Keratinocyte (primary cell): ENCODE data around the gene STN1. TPM values are rescaled to one million over a fixed set of nuclear protein-coding genes. Genes with fewer than 3 reads are reported as not detected.

ENCODE experiments used
- DNase-seq: peaks from one replicate; pipeline ENCODE4 v3.0.0-alpha.2; 2011; ENCODE audit warnings: low read depth, missing footprints, low spot score
- FAIRE-seq: peaks from 2 replicates; lab custom pipeline; 2011; peaks lifted over from hg19 to GRCh38; lab: Jason Lieb, UNC
- H2AFZ ChIP-seq: 2 replicates; pipeline ENCODE4 v1.6.0; 2012; ENCODE audit warnings: low read length, control low read depth, inconsistent platforms; ENCODE audit not compliant: control insufficient read depth
- H3K27ac ChIP-seq: 2 replicates; pipeline ENCODE4 v1.5.1; 2011; ENCODE audit warnings: low read length; ENCODE audit not compliant: control insufficient read depth, insufficient read depth
- H3K27me3 ChIP-seq: 3 replicates; pipeline ENCODE4 v1.6.0; 2011; ENCODE audit warnings: low read length; ENCODE audit not compliant: control insufficient read depth, insufficient read depth; ENCODE audit errors: extremely low read depth
- H3K36me3 ChIP-seq, 2 experiments: 2 replicates in 1 of 2; 3 replicates in 1 of 2; pipeline ENCODE4 v1.5.1; 2011; ENCODE audit warnings: low read length in 2 of 2, mild to moderate bottlenecking in 1 of 2; ENCODE audit not compliant: control insufficient read depth in 2 of 2, insufficient read depth in 2 of 2; ENCODE audit errors: extremely low read depth in 1 of 2
- H3K4me1 ChIP-seq: 3 replicates; pipeline ENCODE4 v1.5.1; 2011; ENCODE audit warnings: low read length; ENCODE audit not compliant: control insufficient read depth, insufficient read depth; ENCODE audit errors: extremely low read depth
- H3K4me2 ChIP-seq: 3 replicates; pipeline ENCODE4 v1.6.0; 2011; ENCODE audit warnings: low read depth, low read length; ENCODE audit not compliant: control insufficient read depth, insufficient read depth; ENCODE audit errors: extremely low read depth
- H3K4me3 ChIP-seq, 3 experiments: fragments of 200-600 bp in 1 of 3; sonication (generic) in 1 of 3; 2 replicates in 2 of 3; 3 replicates in 1 of 3; pipeline ENCODE4 v1.5.1; 2011 to 2016; ENCODE audit warnings: low read length in 3 of 3, mild to moderate bottlenecking in 3 of 3, control low read depth in 2 of 3, inconsistent platforms in 1 of 3, low read depth in 1 of 3, mixed read lengths in 1 of 3, mixed run types in 1 of 3, moderate library complexity in 1 of 3; ENCODE audit not compliant: control insufficient read depth in 2 of 3, insufficient read depth in 2 of 3; ENCODE audit errors: extremely low read depth in 1 of 3
- H3K79me2 ChIP-seq: 2 replicates; pipeline ENCODE4 v1.6.0; 2012; ENCODE audit warnings: low read length; ENCODE audit not compliant: control insufficient read depth, insufficient read depth
- H3K9ac ChIP-seq: 3 replicates; pipeline ENCODE4 v1.6.0; 2011; ENCODE audit warnings: low read length; ENCODE audit not compliant: control insufficient read depth, insufficient read depth; ENCODE audit errors: extremely low read depth
- H3K9me1 ChIP-seq: 3 replicates; pipeline ENCODE4 v1.6.0; 2011; ENCODE audit warnings: low read length; ENCODE audit not compliant: control insufficient read depth, insufficient read depth; ENCODE audit errors: extremely low read depth
- H3K9me3 ChIP-seq: 2 replicates; pipeline ENCODE4 v1.5.1; 2012; ENCODE audit warnings: low read depth, low read length; ENCODE audit not compliant: control insufficient read depth
- H4K20me1 ChIP-seq: 3 replicates; pipeline ENCODE4 v1.6.0; 2011; ENCODE audit warnings: low read length; ENCODE audit not compliant: control insufficient read depth, insufficient read depth; ENCODE audit errors: extremely low read depth
- CTCF ChIP-seq, 3 experiments: IDR thresholded peaks in 1 of 3; conservative IDR thresholded peaks in 1 of 3; optimal IDR thresholded peaks in 1 of 3; 2 replicates in 2 of 3; 3 replicates in 1 of 3; pipeline versions ENCODE3 to v1.5.1; 2011; ENCODE audit warnings: low read length in 3 of 3, mild to moderate bottlenecking in 3 of 3, moderate library complexity in 2 of 3, control low read depth in 1 of 3, inconsistent platforms in 1 of 3; ENCODE audit not compliant: insufficient read depth in 2 of 3; ENCODE audit errors: extremely low read depth in 1 of 3
- EZH2 ChIP-seq: IDR thresholded peaks from one replicate; pipeline ENCODE4 v1.6.1; 2012; ENCODE audit warnings: inconsistent platforms, mild to moderate bottlenecking, low read length, moderate library complexity
- dilution Hi-C: fragments of 300-500 bp; cut with MboI; formaldehyde crosslinking; loops from one replicate; pipeline ENCODE4 v1.7.0; 2020; ENCODE audit warnings: low sequenced_read_pairs; ENCODE audit not compliant: extremely low pct_ligation_motif_present
- polyA plus RNA-seq, 5 experiments: library from polyadenylated mRNA; depleted of rRNA in 3 of 5; stranded (reverse) in 3 of 5; stranded (forward) in 1 of 5; unstranded in 1 of 5; fragments of >200 nt; gene quantifications; 1 replicate in 1 of 5; 2 replicates in 3 of 5; 3 replicates in 1 of 5; pipeline versions ENCODE4 v1.2.1 to v1.2.3, GENCODE V29; 2011 to 2012; ENCODE audit warnings: missing spikeins in 2 of 5, low read depth in 1 of 5, low replicate concordance in 1 of 5

Gene STN1
- polyA plus RNA-seq, 1 donor (not counting 4 experiments of a cell fraction or from before 2014, with no cell fraction given): 29.0 TPM

DNA sequence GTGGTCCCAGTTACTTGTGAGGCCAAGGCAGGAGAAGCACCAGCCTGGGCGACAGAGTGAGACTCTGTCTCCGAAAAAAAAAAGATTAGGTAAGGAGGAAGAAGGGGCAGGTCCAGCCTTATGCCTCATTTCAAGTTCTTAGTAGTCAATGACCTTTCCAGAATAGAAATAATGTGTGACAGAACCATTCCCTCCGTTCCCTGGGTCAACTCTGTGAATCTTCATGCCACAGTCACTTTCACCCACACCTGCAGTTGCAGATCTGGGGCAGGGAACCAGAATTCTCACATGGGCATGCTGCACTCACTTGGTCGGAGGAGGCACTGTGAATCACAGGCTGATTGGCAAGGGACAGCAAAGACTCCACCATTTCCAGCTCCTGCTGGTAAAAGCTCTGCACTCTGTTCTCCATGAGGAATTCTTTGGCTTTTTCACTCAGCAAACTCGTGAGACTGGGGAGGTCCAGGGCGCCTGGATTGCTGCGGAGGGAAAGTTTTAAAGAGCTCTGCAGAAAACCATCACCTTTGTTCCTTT is 20.7 kb downstream of the STN1 start:
- H3K79me2 ChIP-seq: no peaks in the 10 kb centered on the region
- H3K27me3 ChIP-seq: no peaks in the 10 kb centered on the region
- FAIRE-seq (no peak), DNase-seq (no peak)
- peaks cover 42% of the 10 kb centered on the region for H3K4me1 ChIP-seq
- no peaks in the 10 kb centered on the region for H4K20me1 ChIP-seq
- H3K27ac ChIP-seq: no peak overlapping the region
- no peaks in the 10 kb centered on the region for H3K9me3 ChIP-seq
- H3K9ac ChIP-seq: no peak overlapping the region
- peaks cover 18 to 28% of the 10 kb centered on the region in 2 experiments for H3K36me3 ChIP-seq
- TF ChIP-seq CTCF (optimal IDR thresholded peaks at IDR 0.05 in 1 of 3, IDR thresholded peaks at IDR 0.05 in 1 of 3, conservative IDR thresholded peaks at IDR 0.05 in 1 of 3; ENCODE audit: extremely low read depth in 1 of 3, insufficient read depth in 2 of 3, low read length in 3 of 3) (no peak), EZH2 (no peak)
- H2AFZ ChIP-seq: no peak overlapping the region
- dilution Hi-C loops: no loop called here
- no peak overlapping the region for H3K4me3 ChIP-seq
- H3K4me2 ChIP-seq: no peak overlapping the region
- H3K9me1 ChIP-seq: peaks cover 3% of the 10 kb centered on the region

DNA sequence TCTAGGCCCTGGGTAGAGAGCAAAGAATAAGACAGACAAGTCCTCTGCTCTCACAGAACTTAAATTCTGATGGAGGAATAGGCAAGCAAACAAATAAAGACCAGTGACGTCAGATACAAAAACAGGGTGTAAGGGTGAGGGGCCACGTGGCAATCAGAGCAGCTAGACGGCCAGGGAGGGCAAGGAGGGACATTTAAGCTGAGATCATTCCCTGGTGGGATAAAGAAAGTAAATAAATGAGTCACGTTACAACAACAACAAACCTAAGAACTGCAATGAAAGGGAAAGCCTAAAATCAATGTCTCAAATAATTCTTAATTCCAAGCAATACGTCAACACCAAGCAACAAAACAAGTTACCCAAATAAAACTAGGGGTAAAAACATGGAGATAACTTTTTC is 21.8 kb downstream of the STN1 start:
- Histone ChIP-seq H3K9ac (no peak overlapping the region), H3K4me1 (peaks cover 42% of the 10 kb centered on the region), H3K4me2 (no peak overlapping the region), H4K20me1 (no peaks in the 10 kb centered on the region), H3K36me3 (peaks cover 17 to 30% of the 10 kb centered on the region in 2 experiments), H3K9me1 (peaks cover 3% of the 10 kb centered on the region), H3K27me3 (no peaks in the 10 kb centered on the region), H3K9me3 (no peaks in the 10 kb centered on the region), H3K27ac (no peak overlapping the region), H2AFZ (no peak overlapping the region), H3K79me2 (no peaks in the 10 kb centered on the region), H3K4me3 (no peak overlapping the region)
- TF ChIP-seq CTCF (optimal IDR thresholded peaks at IDR 0.05 in 1 of 3, IDR thresholded peaks at IDR 0.05 in 1 of 3, conservative IDR thresholded peaks at IDR 0.05 in 1 of 3; ENCODE audit: extremely low read depth in 1 of 3, insufficient read depth in 2 of 3, low read length in 3 of 3) (no peak), EZH2 (no peak)
- DNase-seq: no peak
- dilution Hi-C loops: no loop called here
- no peak for FAIRE-seq
